Adrenal gland (tissue), 5 donors: ENCODE data around the gene TPO.

ENCODE experiments used
- CTCF ChIP-seq, 6 experiments: fragments of 450-650 bp in 4 of 6; fragments of 200-600 bp in 2 of 6; sonication (generic) in 1 of 6; IDR thresholded peaks; 1 replicate in 5 of 6; 2 replicates in 1 of 6; pipeline versions ENCODE4 v1.5.1 to v1.8.0; 2016 to 2021; ENCODE audit warnings: antibody characterized with exemption in 6 of 6, mild to moderate bottlenecking in 2 of 6, moderate library complexity in 1 of 6
- POLR2A ChIP-seq, 2 donors: fragments of 450-650 bp; IDR thresholded peaks; one replicate each; pipeline ENCODE4 v1.6.1; 2017; ENCODE audit warnings: antibody characterized with exemption in 2 of 2, mild to moderate bottlenecking in 2 of 2, moderate library complexity in 1 of 2
- donor health status: DM: no; HTN: no; CAD: no.

- no peak for TF ChIP-seq CTCF (IDR thresholded peaks at IDR 0.05)
- TF ChIP-seq POLR2A (IDR thresholded peaks at IDR 0.05) = no peak
Measured at GRCh38 chr2:1499033-1499795, 86.0 kb downstream of the TPO start.
